Measurements from ENCODE around the gene ADORA2A. TPM values are rescaled to one million over a fixed set of nuclear protein-coding genes. Genes with fewer than 3 reads are reported as not detected.

Gene ADORA2A
- total RNA-seq, 2 donors from 2014 or later = 5.9 to 7.1 TPM

- Histone ChIP-seq H3K27ac (peak overlapping the region; percentile 28 to 50), H3K9me3 (no peaks in the 10 kb centered on the region), H3K36me3 (no peaks in the 10 kb centered on the region), H3K4me1 (peaks cover 0 to 58% of the 10 kb centered on the region in 2 donors), H3K27me3 (no peaks in the 10 kb centered on the region), H3K4me3 (no peak overlapping the region)
- DNase-seq (ENCODE audit: low spot score) = no peak
- no peak for TF ChIP-seq CTCF (IDR thresholded peaks at IDR 0.05)
These were observed 9.2 kb downstream of the ADORA2A start for GRCh38 chr22:24436553-24436952.

DNA sequence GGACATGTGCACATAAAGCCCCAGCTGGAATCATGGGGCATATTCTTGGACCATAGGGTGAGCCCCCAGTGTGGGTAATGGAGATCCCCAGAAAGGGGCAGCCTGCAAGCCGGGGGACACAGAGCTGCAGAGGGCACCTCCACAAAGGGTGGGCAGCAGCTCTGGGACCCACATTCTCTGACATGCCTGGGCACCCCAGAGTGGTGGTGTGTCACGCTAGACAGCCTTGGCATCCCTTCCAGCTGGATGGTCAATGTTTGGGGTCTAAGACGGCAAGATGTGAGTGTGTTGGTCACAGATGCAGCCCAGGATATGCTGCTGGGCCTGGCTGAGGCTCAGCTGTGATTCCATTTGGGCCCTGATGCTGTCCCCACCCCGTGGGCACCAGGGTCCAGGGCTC lies 9.7 kb downstream of the ADORA2A start:
- no peaks in the 10 kb centered on the region for H3K9me3 ChIP-seq
- no peak for TF ChIP-seq CTCF (IDR thresholded peaks at IDR 0.05)
- H3K36me3 ChIP-seq = no peaks in the 10 kb centered on the region
- H3K4me3 ChIP-seq = no peak overlapping the region
- H3K27me3 ChIP-seq = no peaks in the 10 kb centered on the region
- H3K4me1 ChIP-seq = peaks cover 0 to 58% of the 10 kb centered on the region in 2 donors
- no peak for DNase-seq (ENCODE audit: low spot score)
- H3K27ac ChIP-seq = no peak overlapping the region

- no peak for DNase-seq (ENCODE audit: low spot score)
- no peak overlapping the region for H3K27ac ChIP-seq
These were observed 10.4 kb downstream of the ADORA2A start for GRCh38 chr22:24437741-24438328.

GRCh38 chr22:24440270-24440717 lies 12.9 kb downstream of the ADORA2A start:
- H3K36me3 ChIP-seq = no peaks in the 10 kb centered on the region

More at GRCh38 chr22:24437741-24438328, 10.4 kb downstream of the ADORA2A start:
- no peak overlapping the region for H3K4me3 ChIP-seq
- no peaks in the 10 kb centered on the region for H3K27me3 ChIP-seq
- no peaks in the 10 kb centered on the region for H3K9me3 ChIP-seq
- H3K36me3 ChIP-seq = no peaks in the 10 kb centered on the region
- peaks cover 0 to 56% of the 10 kb centered on the region in 2 donors for H3K4me1 ChIP-seq
- no peak for TF ChIP-seq CTCF (IDR thresholded peaks at IDR 0.05)

GRCh38 chr22:24440718-24441405 lies 13.5 kb downstream of the ADORA2A start:
- no peak for TF ChIP-seq CTCF (IDR thresholded peaks at IDR 0.05)
- Histone ChIP-seq H3K4me1 (peaks cover 0 to 41% of the 10 kb centered on the region in 2 donors), H3K36me3 (no peaks in the 10 kb centered on the region), H3K4me3 (no peak overlapping the region), H3K9me3 (no peaks in the 10 kb centered on the region), H3K27me3 (no peaks in the 10 kb centered on the region), H3K27ac (peak overlapping the region in 1 of 2 donors; percentile 29)
- no peak for DNase-seq (ENCODE audit: low spot score)

More at GRCh38 chr22:24440270-24440717, 12.9 kb downstream of the ADORA2A start:
- no peak overlapping the region for H3K27ac ChIP-seq
- H3K4me3 ChIP-seq = no peak overlapping the region
- TF ChIP-seq CTCF (IDR thresholded peaks at IDR 0.05) = no peak
- peaks cover 0 to 44% of the 10 kb centered on the region in 2 donors for H3K4me1 ChIP-seq
- H3K9me3 ChIP-seq = no peaks in the 10 kb centered on the region
- no peaks in the 10 kb centered on the region for H3K27me3 ChIP-seq
- no peak for DNase-seq (ENCODE audit: low spot score)

All from right atrium auricular region (tissue), 2 donors.